Measurements from ENCODE around the gene CXXC5. TPM values are rescaled to one million over a fixed set of nuclear protein-coding genes. Genes with fewer than 3 reads are reported as not detected.
A peak's percentile ranks its signal among the peaks of the same experiment; 100 is the strongest.

CXXC5 gene
- total RNA-seq, 1 experiment from 2014 or later: 97.2 TPM

- Mint-ChIP-seq H3K9me3 (no peaks in the 10 kb centered on the region), H3K4me1 (peaks cover 86% of the 10 kb centered on the region), H3K27ac (peak overlapping the region; percentile 91), H3K27me3 (ENCODE audit: low read depth) (no peaks in the 10 kb centered on the region), H3K4me3 (no peak overlapping the region), H3K36me3 (no peaks in the 10 kb centered on the region)
- DNase-seq (ENCODE audit: low spot score) (no peak), ATAC-seq (no peak)
- CTCF ChIA-PET: interaction anchor here (0.9 to 9.5 kb wide), 9 partner anchors 16 to 119 kb away, joined by 3 to 235 read pairs (median 4); no protein-coding TSS in a partner anchor
- TF ChIP-seq GABPB1 (CRISPR knock-in tag; IDR thresholded peaks at IDR 0.05) (peak; percentile 31; the same call in 1 of the 2 replicates), ZBTB21 (CRISPR knock-in tag; IDR thresholded peaks at IDR 0.05; ENCODE audit: borderline replicate concordance) (no peak), USF2 (CRISPR knock-in tag; IDR thresholded peaks at IDR 0.05) (no peak), E2F4 (CRISPR knock-in tag; IDR thresholded peaks at IDR 0.05; ENCODE audit: borderline replicate concordance, low read depth) (no peak), ZNF423 (CRISPR knock-in tag; IDR thresholded peaks at IDR 0.05) (peak; percentile 43; the same call in 1 of the 2 replicates)
- POLR2A ChIA-PET: no interaction called here
Measured at GRCh38 chr5:139655727-139656271, 7.7 kb downstream of the CXXC5 start.

GRCh38 chr5:139657363-139658321 lies 9.5 kb downstream of the CXXC5 start:
- Mint-ChIP-seq H3K27me3 (ENCODE audit: low read depth) (no peaks in the 10 kb centered on the region), H3K27ac (peak overlapping the region; percentile 87), H3K4me3 (peak overlapping the region; percentile 12; the same call in 1 of the 2 replicates), H3K9me3 (no peaks in the 10 kb centered on the region), H3K36me3 (no peaks in the 10 kb centered on the region), H3K4me1 (peaks cover 84% of the 10 kb centered on the region)
- ChIA-PET POLR2A (interaction anchor here (1.4 kb wide), 1 partner anchor 85 kb away, joined by 5 read pairs; no protein-coding TSS in a partner anchor), CTCF (interaction anchor here (0.6 to 2.8 kb wide), 11 partner anchors 10 to 130 kb away, joined by 3 to 11 read pairs (median 3); partner anchors contain the start of gene CXXC5)
- no peak for DNase-seq (ENCODE audit: low spot score)
- no peak for ATAC-seq
- TF ChIP-seq EMX1 (CRISPR knock-in tag; IDR thresholded peaks at IDR 0.05) (no peak), CREM (CRISPR knock-in tag; IDR thresholded peaks at IDR 0.05) (no peak), CTCF (IDR thresholded peaks at IDR 0.05) (no peak), HMGXB4 (CRISPR knock-in tag; IDR thresholded peaks at IDR 0.05) (no peak), TEAD1 (CRISPR knock-in tag; IDR thresholded peaks at IDR 0.05) (no peak), JUN (CRISPR knock-in tag; IDR thresholded peaks at IDR 0.05) (no peak), ZBTB21 (CRISPR knock-in tag; IDR thresholded peaks at IDR 0.05; ENCODE audit: borderline replicate concordance) (no peak), ZNF423 (CRISPR knock-in tag; IDR thresholded peaks at IDR 0.05) (no peak), ZSCAN18 (CRISPR knock-in tag; IDR thresholded peaks at IDR 0.05) (no peak), ZNF121 (CRISPR knock-in tag; IDR thresholded peaks at IDR 0.05) (no peak), RELA (CRISPR knock-in tag; IDR thresholded peaks at IDR 0.05; ENCODE audit: borderline replicate concordance) (no peak), IRF1 (CRISPR knock-in tag; IDR thresholded peaks at IDR 0.05) (no peak)
